Activated T-helper 17 cell treated with anti-CD3 and anti-CD28 coated beads, Interleukin-2, amount 50 U/mL, for 72 hours (primary cell): ENCODE results near the gene ZMAT5. TPM values are rescaled to one million over a fixed set of nuclear protein-coding genes. Genes with fewer than 3 reads are reported as not detected.

Experiments
- ATAC-seq: fragments of 150-1000 bp; cut with Tn5 transposase; replicated peaks from 2 replicates; pipeline ENCODE4 v1.10.0; 2021; ENCODE audit warnings: mild to moderate bottlenecking, moderate library complexity
- H3K27ac Mint-ChIP-seq: one replicate; pipeline ENCODE4 v1.8.0; 2022; ENCODE audit warnings: mixed read lengths
- H3K27me3 Mint-ChIP-seq: one replicate; pipeline ENCODE4 v1.8.0; 2022; ENCODE audit warnings: mixed read lengths
- H3K36me3 Mint-ChIP-seq: one replicate; pipeline ENCODE4 v1.8.0; 2022; ENCODE audit warnings: low read depth, mild to moderate bottlenecking, mixed read lengths
- H3K4me1 Mint-ChIP-seq: one replicate; pipeline ENCODE4 v1.8.0; 2022; ENCODE audit warnings: mixed read lengths
- H3K4me3 Mint-ChIP-seq: one replicate; pipeline ENCODE4 v1.8.0; 2022; ENCODE audit warnings: mild to moderate bottlenecking, mixed read lengths
- H3K9me3 Mint-ChIP-seq: one replicate; pipeline ENCODE4 v1.8.0; 2022; ENCODE audit warnings: mixed read lengths
- total RNA-seq, 2 donors: library from RNA; stranded (reverse); gene quantifications; one replicate each; pipeline ENCODE4 v1.2.3, GENCODE V29; 2022

ZMAT5 gene
- total RNA-seq, 2 donors from 2014 or later: 17.8 to 29.7 TPM

GRCh38 chr22:29751669-29752068 lies 15.1 kb downstream of the ZMAT5 start:
- Mint-ChIP-seq H3K27ac (peak overlapping the region; percentile 87), H3K4me3 (no peak overlapping the region), H3K4me1 (peaks cover 20% of the 10 kb centered on the region), H3K36me3 (peaks cover 15% of the 10 kb centered on the region), H3K27me3 (no peaks in the 10 kb centered on the region), H3K9me3 (no peaks in the 10 kb centered on the region)
- no peak for ATAC-seq

- H3K27ac Mint-ChIP-seq: peak overlapping the region; percentile 87
- H3K4me1 Mint-ChIP-seq: peaks cover 20% of the 10 kb centered on the region
- no peaks in the 10 kb centered on the region for H3K27me3 Mint-ChIP-seq
- H3K4me3 Mint-ChIP-seq: peak overlapping the region; percentile 30
- peak; percentile 93 for ATAC-seq
- peaks cover 18% of the 10 kb centered on the region for H3K36me3 Mint-ChIP-seq
- no peaks in the 10 kb centered on the region for H3K9me3 Mint-ChIP-seq
Observed at GRCh38 chr22:29750559-29751538, 16.0 kb downstream of the ZMAT5 start.

GRCh38 chr22:29750029-29750428 lies 16.8 kb downstream of the ZMAT5 start:
- Mint-ChIP-seq H3K27ac (peak overlapping the region; percentile 87), H3K4me3 (peak overlapping the region; percentile 30), H3K4me1 (peaks cover 20% of the 10 kb centered on the region), H3K9me3 (no peaks in the 10 kb centered on the region), H3K36me3 (peaks cover 27% of the 10 kb centered on the region), H3K27me3 (no peaks in the 10 kb centered on the region)
- no peak for ATAC-seq

GRCh38 chr22:29748248-29748893 lies 18.4 kb downstream of the ZMAT5 start:
- Mint-ChIP-seq H3K9me3 (no peaks in the 10 kb centered on the region), H3K4me3 (no peak overlapping the region), H3K27me3 (no peaks in the 10 kb centered on the region), H3K4me1 (peaks cover 20% of the 10 kb centered on the region), H3K27ac (peak overlapping the region; percentile 39), H3K36me3 (peaks cover 32% of the 10 kb centered on the region)
- ATAC-seq: no peak

GRCh38 chr22:29747832-29748231 lies 19.0 kb downstream of the ZMAT5 start:
- Mint-ChIP-seq H3K27ac (peak overlapping the region; percentile 39), H3K4me1 (peaks cover 20% of the 10 kb centered on the region), H3K9me3 (no peaks in the 10 kb centered on the region), H3K36me3 (peaks cover 35% of the 10 kb centered on the region), H3K27me3 (no peaks in the 10 kb centered on the region), H3K4me3 (no peak overlapping the region)
- no peak for ATAC-seq

- ATAC-seq: no peak
- Mint-ChIP-seq H3K4me3 (no peak overlapping the region), H3K9me3 (no peaks in the 10 kb centered on the region), H3K36me3 (peaks cover 40% of the 10 kb centered on the region), H3K4me1 (peaks cover 5% of the 10 kb centered on the region), H3K27ac (no peak overlapping the region), H3K27me3 (no peaks in the 10 kb centered on the region)
Observed at GRCh38 chr22:29744902-29745301, 21.9 kb downstream of the ZMAT5 start.

GRCh38 chr22:29742326-29742725 lies 24.5 kb downstream of the ZMAT5 start:
- no peak overlapping the region for H3K27ac Mint-ChIP-seq
- ATAC-seq: no peak
- H3K4me1 Mint-ChIP-seq: no peaks in the 10 kb centered on the region
- H3K27me3 Mint-ChIP-seq: no peaks in the 10 kb centered on the region
- peaks cover 29% of the 10 kb centered on the region for H3K36me3 Mint-ChIP-seq
- no peaks in the 10 kb centered on the region for H3K9me3 Mint-ChIP-seq
- no peak overlapping the region for H3K4me3 Mint-ChIP-seq

GRCh38 chr22:29741926-29742325 lies 24.9 kb downstream of the ZMAT5 start:
- Mint-ChIP-seq H3K9me3 (no peaks in the 10 kb centered on the region), H3K27ac (no peak overlapping the region), H3K4me1 (no peaks in the 10 kb centered on the region), H3K27me3 (no peaks in the 10 kb centered on the region), H3K36me3 (peaks cover 27% of the 10 kb centered on the region), H3K4me3 (no peak overlapping the region)
- ATAC-seq: no peak

- Mint-ChIP-seq H3K9me3 (no peaks in the 10 kb centered on the region), H3K27ac (no peak overlapping the region), H3K36me3 (peaks cover 15% of the 10 kb centered on the region), H3K27me3 (no peaks in the 10 kb centered on the region), H3K4me3 (no peak overlapping the region), H3K4me1 (no peaks in the 10 kb centered on the region)
- no peak for ATAC-seq
Observed at GRCh38 chr22:29740216-29740615, 26.6 kb downstream of the ZMAT5 start.

- no peak for ATAC-seq
- no peaks in the 10 kb centered on the region for H3K4me1 Mint-ChIP-seq
- H3K27ac Mint-ChIP-seq: no peak overlapping the region
- H3K27me3 Mint-ChIP-seq: no peaks in the 10 kb centered on the region
- peaks cover 10% of the 10 kb centered on the region for H3K36me3 Mint-ChIP-seq
- no peaks in the 10 kb centered on the region for H3K9me3 Mint-ChIP-seq
- no peak overlapping the region for H3K4me3 Mint-ChIP-seq
Observed at GRCh38 chr22:29739346-29739875, 27.4 kb downstream of the ZMAT5 start.

- Mint-ChIP-seq H3K4me3 (no peak overlapping the region), H3K36me3 (peaks cover 7% of the 10 kb centered on the region), H3K4me1 (no peaks in the 10 kb centered on the region), H3K9me3 (no peaks in the 10 kb centered on the region), H3K27me3 (no peaks in the 10 kb centered on the region), H3K27ac (no peak overlapping the region)
- no peak for ATAC-seq
Observed at GRCh38 chr22:29738118-29738815, 28.5 kb downstream of the ZMAT5 start.

GRCh38 chr22:29737251-29738117 lies 29.3 kb downstream of the ZMAT5 start:
- Mint-ChIP-seq H3K27me3 (no peaks in the 10 kb centered on the region), H3K36me3 (peaks cover 4% of the 10 kb centered on the region), H3K4me1 (no peaks in the 10 kb centered on the region), H3K27ac (no peak overlapping the region), H3K9me3 (no peaks in the 10 kb centered on the region), H3K4me3 (no peak overlapping the region)
- no peak for ATAC-seq

- H3K9me3 Mint-ChIP-seq: no peaks in the 10 kb centered on the region
- H3K36me3 Mint-ChIP-seq: no peaks in the 10 kb centered on the region
- no peaks in the 10 kb centered on the region for H3K27me3 Mint-ChIP-seq
- H3K27ac Mint-ChIP-seq: no peak overlapping the region
- H3K4me3 Mint-ChIP-seq: no peak overlapping the region
- ATAC-seq: no peak
- H3K4me1 Mint-ChIP-seq: no peaks in the 10 kb centered on the region
Observed at GRCh38 chr22:29735416-29735815, 31.4 kb downstream of the ZMAT5 start.
